ENCODE data around the gene BDH1.

GRCh38 chr3:197464794-197465193, 91.0 kb downstream of the BDH1 start:
- TF ChIP-seq EZH2 (IDR thresholded peaks at IDR 0.05; ENCODE audit: borderline replicate concordance): no peak
- TF ChIP-seq CTCF (IDR thresholded peaks at IDR 0.05; ENCODE audit: poor library complexity): no peak

Measured in hepatocyte (in vitro differentiated cells).